ENCODE measurements around the gene TNFRSF1B. TPM values are rescaled to one million over a fixed set of nuclear protein-coding genes. Genes with fewer than 3 reads are reported as not detected.

The TNFRSF1B gene
- total RNA-seq, 1 experiment from 2014 or later, result not detected

DNA sequence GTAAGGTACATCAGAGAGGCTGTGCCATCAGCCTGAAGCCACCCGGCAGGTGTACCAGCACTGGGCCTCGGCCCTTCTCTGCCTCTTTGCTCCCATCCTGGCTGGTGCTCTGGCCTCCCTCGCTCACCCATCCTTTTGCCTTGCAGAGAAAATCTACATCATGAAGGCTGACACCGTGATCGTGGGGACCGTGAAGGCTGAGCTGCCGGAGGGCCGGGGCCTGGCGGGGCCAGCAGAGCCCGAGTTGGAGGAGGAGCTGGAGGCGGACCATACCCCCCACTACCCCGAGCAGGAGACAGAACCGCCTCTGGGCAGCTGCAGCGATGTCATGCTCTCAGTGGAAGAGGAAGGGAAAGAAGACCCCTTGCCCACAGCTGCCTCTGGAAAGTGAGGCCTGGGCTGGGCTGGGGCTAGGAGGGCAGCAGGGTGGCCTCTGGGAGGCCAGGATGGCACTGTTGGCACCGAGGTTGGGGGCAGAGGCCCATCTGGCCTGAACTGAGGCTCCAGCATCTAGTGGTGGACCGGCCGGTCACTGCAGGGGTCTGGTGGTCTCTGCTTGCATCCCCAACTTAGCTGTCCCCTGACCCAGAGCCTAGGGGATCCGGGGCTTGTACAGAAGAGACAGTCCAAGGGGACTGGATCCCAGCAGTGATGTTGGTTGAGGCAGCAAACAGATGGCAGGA is 24.5 kb upstream of the TNFRSF1B start:
- POLR2A ChIA-PET (ENCODE audit: low non-redundant PET), result no interaction called here
- intact Hi-C loops (cut with micrococcal nuclease; ENCODE audit: unreplicated experiment), result no loop called here

GRCh38 chr1:12142891-12143630 is 23.7 kb upstream of the TNFRSF1B start:
- Histone ChIP-seq H3K36me3 (ENCODE audit: insufficient read depth, low read length, poor library complexity, severe bottlenecking) (no peaks in the 10 kb centered on the region), H3K27ac (ENCODE audit: low read depth, low read length, poor library complexity, severe bottlenecking) (no peak overlapping the region), H3K9me3 (ENCODE audit: low read depth, low read length, poor library complexity, severe bottlenecking) (no peaks in the 10 kb centered on the region), H3K27me3 (replicated peaks; ENCODE audit: insufficient read depth, low read depth, low read length, poor library complexity) (no peaks in the 10 kb centered on the region), H3K4me1 (ENCODE audit: insufficient read depth, low read length, poor library complexity, severe bottlenecking) (no peaks in the 10 kb centered on the region), H3K4me3 (ENCODE audit: low read depth, low read length, poor library complexity, severe bottlenecking) (no peak overlapping the region)
- ChIA-PET CTCF (no interaction called here), POLR2A (ENCODE audit: low non-redundant PET) (no interaction called here)
- BruUV-seq (replicated peaks), result no TSS peak
- no peak for TF ChIP-seq EZH2 (IDR thresholded peaks at IDR 0.05; ENCODE audit: borderline replicate concordance, low read depth, low read length, poor library complexity, severe bottlenecking)
- TF ChIP-seq CTCF (conservative IDR thresholded peaks at IDR 0.05; ENCODE audit: low read depth, low read length), result no peak
- DNase-seq (ENCODE audit: low spot score), result no peak
- intact Hi-C loops (cut with micrococcal nuclease; ENCODE audit: unreplicated experiment), result no loop called here

More for the DNA sequence above, 24.5 kb upstream of the TNFRSF1B start:
- no peaks in the 10 kb centered on the region for H3K36me3 ChIP-seq (ENCODE audit: insufficient read depth, low read length, poor library complexity, severe bottlenecking)
- H3K4me3 ChIP-seq (ENCODE audit: low read depth, low read length, poor library complexity, severe bottlenecking), result no peak overlapping the region
- H3K9me3 ChIP-seq (ENCODE audit: low read depth, low read length, poor library complexity, severe bottlenecking), result no peaks in the 10 kb centered on the region
- no TSS peak for BruUV-seq (replicated peaks)
- H3K4me1 ChIP-seq (ENCODE audit: insufficient read depth, low read length, poor library complexity, severe bottlenecking), result no peaks in the 10 kb centered on the region
- H3K27ac ChIP-seq (ENCODE audit: low read depth, low read length, poor library complexity, severe bottlenecking), result no peak overlapping the region
- TF ChIP-seq CTCF (conservative IDR thresholded peaks at IDR 0.05; ENCODE audit: low read depth, low read length), result no peak
- no peak for TF ChIP-seq EZH2 (IDR thresholded peaks at IDR 0.05; ENCODE audit: borderline replicate concordance, low read depth, low read length, poor library complexity, severe bottlenecking)
- DNase-seq (ENCODE audit: low spot score), result no peak
- no peaks in the 10 kb centered on the region for H3K27me3 ChIP-seq (replicated peaks; ENCODE audit: insufficient read depth, low read depth, low read length, poor library complexity)
- CTCF ChIA-PET, result no interaction called here

GRCh38 chr1:12143631-12144155 is 23.1 kb upstream of the TNFRSF1B start:
- TF ChIP-seq EZH2 (IDR thresholded peaks at IDR 0.05; ENCODE audit: borderline replicate concordance, low read depth, low read length, poor library complexity, severe bottlenecking) (no peak), CTCF (conservative IDR thresholded peaks at IDR 0.05; ENCODE audit: low read depth, low read length) (no peak)
- no peak for DNase-seq (ENCODE audit: low spot score)
- BruUV-seq (replicated peaks), result no TSS peak
- intact Hi-C loops (cut with micrococcal nuclease; ENCODE audit: unreplicated experiment), result no loop called here
- no peak overlapping the region for H3K27ac ChIP-seq (ENCODE audit: low read depth, low read length, poor library complexity, severe bottlenecking)
- no peaks in the 10 kb centered on the region for H3K27me3 ChIP-seq (replicated peaks; ENCODE audit: insufficient read depth, low read depth, low read length, poor library complexity)
- no peaks in the 10 kb centered on the region for H3K4me1 ChIP-seq (ENCODE audit: insufficient read depth, low read length, poor library complexity, severe bottlenecking)
- ChIA-PET CTCF (no interaction called here), POLR2A (ENCODE audit: low non-redundant PET) (no interaction called here)
- H3K9me3 ChIP-seq (ENCODE audit: low read depth, low read length, poor library complexity, severe bottlenecking), result no peaks in the 10 kb centered on the region
- H3K4me3 ChIP-seq (ENCODE audit: low read depth, low read length, poor library complexity, severe bottlenecking), result no peak overlapping the region
- H3K36me3 ChIP-seq (ENCODE audit: insufficient read depth, low read length, poor library complexity, severe bottlenecking), result no peaks in the 10 kb centered on the region
